ENCODE measurements around the gene HSPBAP1.

GRCh38 chr3:122772827-122773226 is 20.8 kb downstream of the HSPBAP1 start:
- TF ChIP-seq CTCF (IDR thresholded peaks at IDR 0.05; ENCODE audit: low read depth, low read length, poor library complexity, severe bottlenecking) (no peak), EZH2phosphoT487 (IDR thresholded peaks at IDR 0.05; ENCODE audit: borderline replicate concordance, low read length) (no peak)
